ENCODE data around the gene CDC42EP2. TPM values are rescaled to one million over a fixed set of nuclear protein-coding genes. Genes with fewer than 3 reads are reported as not detected.

The CDC42EP2 gene
- total and polyA plus RNA-seq, 2 of the 13 experiments (the other 11 are each of a cell fraction or from before 2014, with no cell fraction given), result 2.3 to 7.1 TPM

DNA sequence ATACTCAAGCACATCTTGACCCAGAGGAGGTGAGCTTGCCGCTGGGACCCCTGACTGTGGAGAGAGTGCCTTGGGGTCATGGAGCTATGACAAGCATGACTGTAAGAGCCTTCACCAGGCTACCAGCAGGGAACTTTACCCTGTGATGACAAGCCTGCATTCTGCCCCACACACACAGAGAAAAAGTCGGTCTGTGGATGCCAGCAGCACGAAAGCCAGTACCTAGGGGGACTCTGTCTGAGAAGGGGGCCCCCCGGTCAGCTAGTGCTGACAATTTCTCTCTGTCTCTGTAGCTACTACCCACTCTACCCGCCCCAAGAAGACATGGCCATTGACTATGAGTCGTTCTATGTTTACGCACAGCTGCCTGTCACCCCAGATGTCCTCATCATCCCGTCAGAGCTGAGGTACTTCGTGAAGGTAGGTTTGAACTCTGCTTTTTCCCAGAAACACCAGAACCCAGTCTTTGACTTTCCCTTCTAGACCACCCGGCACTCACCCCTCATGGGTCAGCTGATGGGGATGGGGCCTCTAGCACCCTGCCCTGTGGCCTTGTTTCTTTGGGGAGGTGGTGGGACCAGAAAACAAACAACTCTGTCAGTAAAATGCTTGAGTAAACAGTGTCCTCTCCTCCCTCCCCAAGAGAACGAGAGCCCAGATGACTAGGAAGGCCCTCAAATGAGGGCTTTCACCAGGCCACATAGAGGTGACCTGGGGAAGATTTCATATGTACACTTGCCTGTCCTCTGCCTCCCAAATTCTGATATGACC is 18.9 kb upstream of the CDC42EP2 start (continued):
- TF ChIP-seq, protein P1, sequence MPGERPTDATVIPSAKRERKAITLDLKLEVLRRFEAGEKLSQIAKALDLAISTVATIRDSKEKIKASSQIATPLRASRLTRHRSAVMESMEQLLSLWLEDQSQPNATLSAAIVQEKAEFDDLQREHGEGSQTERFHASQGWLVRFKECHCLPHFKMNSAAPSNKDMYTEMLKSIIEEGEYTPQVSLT (CRISPR knock-in tag; IDR thresholded peaks at IDR 0.05; ENCODE audit: borderline replicate concordance, low read depth), result no peak
- TF ChIP-seq ZNF83 (CRISPR knock-in tag; IDR thresholded peaks at IDR 0.05; ENCODE audit: borderline replicate concordance) (no peak), NBN (conservative IDR thresholded peaks at IDR 0.05) (no peak), PRPF4 (IDR thresholded peaks at IDR 0.05; ENCODE audit: low read depth, low read length, poor library complexity, severe bottlenecking) (no peak), ZNF12 (CRISPR knock-in tag; IDR thresholded peaks at IDR 0.05) (no peak), MTA1 (CRISPR knock-in tag; IDR thresholded peaks at IDR 0.05; ENCODE audit: borderline replicate concordance) (no peak), ZNF747 (CRISPR knock-in tag; IDR thresholded peaks at IDR 0.05; ENCODE audit: borderline replicate concordance) (no peak), SAFB2 (CRISPR knock-in tag; IDR thresholded peaks at IDR 0.05; ENCODE audit: borderline replicate concordance, low read depth) (no peak), GATAD1 (CRISPR knock-in tag; IDR thresholded peaks at IDR 0.05) (0 out of 2 replicates have a peak, but pooled peaks have one; percentile 7), SMYD3 (CRISPR knock-in tag; IDR thresholded peaks at IDR 0.05) (no peak), ZFP90 (CRISPR knock-in tag; IDR thresholded peaks at IDR 0.05; ENCODE audit: borderline replicate concordance) (no peak), ISL2 (CRISPR knock-in tag; IDR thresholded peaks at IDR 0.05) (no peak), POLR2A (IDR thresholded peaks at IDR 0.05; ENCODE audit: insufficient read depth in 1 of 2, low read depth in 2 of 2, low read length in 2 of 2) (no peak), SALL1 (CRISPR knock-in tag; IDR thresholded peaks at IDR 0.05) (no peak; the same call in 1 of the 2 replicates), SP5 (CRISPR knock-in tag; IDR thresholded peaks at IDR 0.05; ENCODE audit: borderline replicate concordance, low read depth) (peak; percentile 48; the same call in 1 of the 2 replicates), KDM5A (IDR thresholded peaks at IDR 0.05; ENCODE audit: borderline replicate concordance, low read length) (no peak), MXD3 (CRISPR knock-in tag; IDR thresholded peaks at IDR 0.05) (no peak), NFE2L1 (CRISPR knock-in tag; IDR thresholded peaks at IDR 0.05; ENCODE audit: borderline replicate concordance) (no peak), JUNB (CRISPR knock-in tag; IDR thresholded peaks at IDR 0.05; ENCODE audit: borderline replicate concordance) (no peak), ZNF691 (CRISPR knock-in tag; IDR thresholded peaks at IDR 0.05; ENCODE audit: borderline replicate concordance, low read depth) (no peak), FOSL2 (CRISPR knock-in tag; IDR thresholded peaks at IDR 0.05) (peak; percentile 69), MIER3 (CRISPR knock-in tag; IDR thresholded peaks at IDR 0.05; ENCODE audit: borderline replicate concordance) (no peak)
- TF ChIP-seq, protein P2, sequence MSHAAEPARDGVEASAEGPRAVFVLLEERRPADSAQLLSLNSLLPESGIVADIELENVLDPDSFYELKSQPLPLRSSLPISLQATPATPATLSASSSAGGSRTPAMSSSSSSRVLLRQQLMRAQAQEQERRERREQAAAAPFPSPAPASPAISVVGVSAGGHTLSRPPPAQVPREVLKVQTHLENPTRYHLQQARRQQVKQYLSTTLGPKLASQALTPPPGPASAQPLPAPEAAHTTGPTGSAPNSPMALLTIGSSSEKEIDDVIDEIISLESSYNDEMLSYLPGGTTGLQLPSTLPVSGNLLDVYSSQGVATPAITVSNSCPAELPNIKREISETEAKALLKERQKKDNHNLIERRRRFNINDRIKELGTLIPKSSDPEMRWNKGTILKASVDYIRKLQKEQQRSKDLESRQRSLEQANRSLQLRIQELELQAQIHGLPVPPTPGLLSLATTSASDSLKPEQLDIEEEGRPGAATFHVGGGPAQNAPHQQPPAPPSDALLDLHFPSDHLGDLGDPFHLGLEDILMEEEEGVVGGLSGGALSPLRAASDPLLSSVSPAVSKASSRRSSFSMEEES (CRISPR knock-in tag; IDR thresholded peaks at IDR 0.05), result no peak
- TF ChIP-seq, protein P3, sequence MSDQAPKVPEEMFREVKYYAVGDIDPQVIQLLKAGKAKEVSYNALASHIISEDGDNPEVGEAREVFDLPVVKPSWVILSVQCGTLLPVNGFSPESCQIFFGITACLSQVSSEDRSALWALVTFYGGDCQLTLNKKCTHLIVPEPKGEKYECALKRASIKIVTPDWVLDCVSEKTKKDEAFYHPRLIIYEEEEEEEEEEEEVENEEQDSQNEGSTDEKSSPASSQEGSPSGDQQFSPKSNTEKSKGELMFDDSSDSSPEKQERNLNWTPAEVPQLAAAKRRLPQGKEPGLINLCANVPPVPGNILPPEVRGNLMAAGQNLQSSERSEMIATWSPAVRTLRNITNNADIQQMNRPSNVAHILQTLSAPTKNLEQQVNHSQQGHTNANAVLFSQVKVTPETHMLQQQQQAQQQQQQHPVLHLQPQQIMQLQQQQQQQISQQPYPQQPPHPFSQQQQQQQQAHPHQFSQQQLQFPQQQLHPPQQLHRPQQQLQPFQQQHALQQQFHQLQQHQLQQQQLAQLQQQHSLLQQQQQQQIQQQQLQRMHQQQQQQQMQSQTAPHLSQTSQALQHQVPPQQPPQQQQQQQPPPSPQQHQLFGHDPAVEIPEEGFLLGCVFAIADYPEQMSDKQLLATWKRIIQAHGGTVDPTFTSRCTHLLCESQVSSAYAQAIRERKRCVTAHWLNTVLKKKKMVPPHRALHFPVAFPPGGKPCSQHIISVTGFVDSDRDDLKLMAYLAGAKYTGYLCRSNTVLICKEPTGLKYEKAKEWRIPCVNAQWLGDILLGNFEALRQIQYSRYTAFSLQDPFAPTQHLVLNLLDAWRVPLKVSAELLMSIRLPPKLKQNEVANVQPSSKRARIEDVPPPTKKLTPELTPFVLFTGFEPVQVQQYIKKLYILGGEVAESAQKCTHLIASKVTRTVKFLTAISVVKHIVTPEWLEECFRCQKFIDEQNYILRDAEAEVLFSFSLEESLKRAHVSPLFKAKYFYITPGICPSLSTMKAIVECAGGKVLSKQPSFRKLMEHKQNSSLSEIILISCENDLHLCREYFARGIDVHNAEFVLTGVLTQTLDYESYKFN (CRISPR knock-in tag; conservative IDR thresholded peaks at IDR 0.05), result peak; percentile 59
